Upper lobe of left lung (tissue), 6 donors: Measurements from ENCODE around the gene MAP10. TPM values are rescaled to one million over a fixed set of nuclear protein-coding genes. Genes with fewer than 3 reads are reported as not detected.

Experiments used
- ATAC-seq, 2 donors: fragments of 200-7000 bp; cut with Tn5 transposase; one replicate each; pipeline ENCODE4 v1.9.1; 2022; ENCODE audit warnings: mild to moderate bottlenecking in 2 of 2, moderate library complexity in 2 of 2; ENCODE audit not compliant: low FRiP score in 2 of 2
- DNase-seq, 2 donors: peaks; one replicate each; pipeline ENCODE4 v3.0.0-alpha.2; 2019 to 2020
- H3K27ac ChIP-seq, 4 donors: fragments of 200-600 bp; sonication (generic); one replicate each; pipeline ENCODE4 v1.5.1; 2016 to 2019
- H3K27me3 ChIP-seq, 4 donors: fragments of 200-600 bp; sonication (generic); one replicate each; pipeline ENCODE4 v1.5.1; 2017 to 2019
- H3K36me3 ChIP-seq, 4 donors: fragments of 200-600 bp; sonication (generic); one replicate each; pipeline ENCODE4 v1.5.1; 2016 to 2019
- H3K4me1 ChIP-seq, 4 donors: fragments of 200-600 bp; sonication (generic); one replicate each; pipeline ENCODE4 v1.5.1; 2018 to 2019
- H3K4me3 ChIP-seq, 4 donors: fragments of 200-600 bp; sonication (generic); one replicate each; pipeline ENCODE4 v1.5.1; 2017 to 2019; ENCODE audit warnings: mild to moderate bottlenecking in 2 of 4, moderate library complexity in 1 of 4
- H3K9me3 ChIP-seq, 4 donors: fragments of 200-600 bp; sonication (generic); one replicate each; pipeline ENCODE4 v1.5.1; 2018 to 2019
- EP300 ChIP-seq, 4 donors: sonication (generic); formaldehyde crosslinking; IDR thresholded peaks; one replicate each; pipeline ENCODE4 v1.5.1; 2017; ENCODE audit warnings: antibody characterized with exemption in 4 of 4, control low read depth in 2 of 4
- POLR2A ChIP-seq, 4 donors: fragments of 450-650 bp; IDR thresholded peaks; one replicate each; pipeline ENCODE4 v1.5.1; 2016 to 2017; ENCODE audit warnings: antibody characterized with exemption in 4 of 4, mild to moderate bottlenecking in 2 of 4
- POLR2AphosphoS5 ChIP-seq, 2 donors: sonication (generic); formaldehyde crosslinking; IDR thresholded peaks; one replicate each; pipeline ENCODE4 v1.5.1; 2017; ENCODE audit warnings: antibody characterized with exemption in 2 of 2
- WGBS, 2 donors: methylation state at CpG; one replicate each; pipeline ENCODE4 v1.1.5; 2017 to 2018; 5-methylcytosine and 5-hydroxymethylcytosine counted together
- total RNA-seq, 6 donors: library from RNA; depleted of rRNA in 4 of 6; stranded (reverse); fragments of >200 nt in 4 of 6; gene quantifications; one replicate each; pipeline versions ENCODE4 v1.1.0 to v1.2.1, GENCODE V29; 2016 to 2021
- TF ChIP-seq, protein P1 (sequence below), 6 experiments: fragments of 450-650 bp in 4 of 6; fragments of 200-600 bp in 2 of 6; sonication (generic) in 2 of 6; IDR thresholded peaks; one replicate each; pipeline ENCODE4 v1.5.1; 2016 to 2019; ENCODE audit warnings: antibody characterized with exemption in 6 of 6
- donor health status: DM: no; HTN: no; CAD: no; lungs with moderate emphysema.
- donor health status: DM: no; HTN: yes; CAD: no; lungs with severe emphysema.

The MAP10 gene
- total RNA-seq, 6 donors from 2014 or later: 0.78 to 4.2 (median 1.9) TPM

- H3K36me3 ChIP-seq: no peaks in the 10 kb centered on the region
- H3K27ac ChIP-seq: peak overlapping the region; percentile 11 to 72 (median 62)
- no peak overlapping the region for H3K4me3 ChIP-seq
- H3K4me1 ChIP-seq: peaks cover 4 to 12% (median 8%) of the 10 kb centered on the region in 4 donors
- H3K9me3 ChIP-seq: no peaks in the 10 kb centered on the region
- no peak for ATAC-seq
- WGBS, 2 donors: 62 to 68% methylated on average over 1 of the region's 1 CpG
- TF ChIP-seq EP300 (IDR thresholded peaks at IDR 0.05) (no peak), POLR2A (IDR thresholded peaks at IDR 0.05) (no peak), POLR2AphosphoS5 (IDR thresholded peaks at IDR 0.05) (no peak)
- TF ChIP-seq, protein P1, sequence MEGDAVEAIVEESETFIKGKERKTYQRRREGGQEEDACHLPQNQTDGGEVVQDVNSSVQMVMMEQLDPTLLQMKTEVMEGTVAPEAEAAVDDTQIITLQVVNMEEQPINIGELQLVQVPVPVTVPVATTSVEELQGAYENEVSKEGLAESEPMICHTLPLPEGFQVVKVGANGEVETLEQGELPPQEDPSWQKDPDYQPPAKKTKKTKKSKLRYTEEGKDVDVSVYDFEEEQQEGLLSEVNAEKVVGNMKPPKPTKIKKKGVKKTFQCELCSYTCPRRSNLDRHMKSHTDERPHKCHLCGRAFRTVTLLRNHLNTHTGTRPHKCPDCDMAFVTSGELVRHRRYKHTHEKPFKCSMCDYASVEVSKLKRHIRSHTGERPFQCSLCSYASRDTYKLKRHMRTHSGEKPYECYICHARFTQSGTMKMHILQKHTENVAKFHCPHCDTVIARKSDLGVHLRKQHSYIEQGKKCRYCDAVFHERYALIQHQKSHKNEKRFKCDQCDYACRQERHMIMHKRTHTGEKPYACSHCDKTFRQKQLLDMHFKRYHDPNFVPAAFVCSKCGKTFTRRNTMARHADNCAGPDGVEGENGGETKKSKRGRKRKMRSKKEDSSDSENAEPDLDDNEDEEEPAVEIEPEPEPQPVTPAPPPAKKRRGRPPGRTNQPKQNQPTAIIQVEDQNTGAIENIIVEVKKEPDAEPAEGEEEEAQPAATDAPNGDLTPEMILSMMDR (IDR thresholded peaks at IDR 0.05): no peak
- H3K27me3 ChIP-seq: no peaks in the 10 kb centered on the region
- DNase-seq: no peak
Measured at GRCh38 chr1:232766904-232767303, 38.3 kb upstream of the MAP10 start.

DNA sequence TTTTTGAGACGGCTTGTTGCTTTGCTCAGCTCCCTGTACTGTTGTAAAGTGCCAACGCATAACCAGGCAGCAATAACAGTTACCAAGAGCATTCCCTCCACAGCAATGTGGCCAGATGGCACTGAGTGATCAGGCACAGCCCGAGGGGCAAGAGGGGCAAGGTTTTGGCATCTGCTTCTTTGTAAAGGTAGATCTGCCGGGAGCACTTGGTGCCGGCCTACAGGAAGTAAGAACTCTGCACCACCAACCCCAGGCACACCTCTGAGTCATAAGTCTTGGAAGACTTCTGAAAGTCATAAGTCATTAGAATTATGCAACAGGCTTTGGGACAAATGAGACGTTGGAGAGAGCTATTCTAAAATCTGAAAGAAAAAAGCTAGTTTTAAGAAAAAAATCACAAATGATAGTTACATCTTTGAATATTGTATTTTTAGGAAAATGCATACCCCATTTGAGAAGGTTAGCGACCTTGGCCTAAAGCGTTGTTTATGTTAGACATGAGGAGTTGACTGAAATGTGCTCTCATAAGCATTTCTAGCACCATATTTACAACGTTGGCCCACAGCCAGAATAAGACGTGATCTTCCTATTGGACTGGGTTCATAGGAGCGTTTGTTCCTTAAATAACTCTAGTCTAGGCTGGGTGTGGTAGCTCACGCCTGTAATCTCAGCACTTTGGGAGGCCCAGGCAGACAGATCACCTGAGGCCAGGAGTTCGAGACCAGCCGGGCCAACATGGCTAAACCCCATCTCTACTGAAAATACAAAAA is 37.7 kb upstream of the MAP10 start:
- WGBS, 2 donors: 48 to 51% methylated on average over 14 of the region's 14 CpGs
- peak; percentile 19 to 90 for ATAC-seq
- DNase-seq: peak in 1 of 2 donors; percentile 57
- H3K27me3 ChIP-seq: no peaks in the 10 kb centered on the region
- H3K9me3 ChIP-seq: no peaks in the 10 kb centered on the region
- no peaks in the 10 kb centered on the region for H3K36me3 ChIP-seq
- peak overlapping the region; percentile 11 to 72 (median 62) for H3K27ac ChIP-seq
- peaks cover 4 to 12% (median 8%) of the 10 kb centered on the region in 4 donors for H3K4me1 ChIP-seq
- H3K4me3 ChIP-seq: no peak overlapping the region
- peak in 1 of 4 donors; percentile 24 for TF ChIP-seq POLR2A (IDR thresholded peaks at IDR 0.05)
- TF ChIP-seq EP300 (IDR thresholded peaks at IDR 0.05): no peak
- TF ChIP-seq, protein P1 (IDR thresholded peaks at IDR 0.05): no peak
- TF ChIP-seq POLR2AphosphoS5 (IDR thresholded peaks at IDR 0.05): no peak

DNA sequence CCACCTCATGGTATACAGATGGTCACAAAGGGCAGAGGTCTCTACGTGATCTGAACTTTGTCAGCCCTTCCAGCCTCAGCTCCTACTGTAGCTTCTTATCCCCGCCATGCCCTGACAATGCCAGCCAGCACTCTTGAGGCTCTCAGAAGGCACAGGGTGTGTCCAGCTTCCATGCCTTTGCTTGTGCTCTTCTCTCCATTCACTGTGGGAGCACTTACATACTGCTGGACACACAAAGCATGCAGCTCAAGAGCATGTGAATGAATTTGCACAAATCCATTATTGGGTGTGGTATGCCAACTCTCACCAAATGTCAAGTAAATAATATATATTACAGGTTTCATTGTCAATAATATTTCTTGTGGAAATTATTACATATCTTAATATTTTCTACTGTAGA is 36.4 kb upstream of the MAP10 start:
- Histone ChIP-seq H3K4me3 (no peak overlapping the region), H3K4me1 (peaks cover 4 to 12% (median 8%) of the 10 kb centered on the region in 4 donors), H3K27ac (no peak overlapping the region), H3K9me3 (no peaks in the 10 kb centered on the region), H3K27me3 (no peaks in the 10 kb centered on the region), H3K36me3 (no peaks in the 10 kb centered on the region)
- no peak for ATAC-seq
- 82 to 90% methylated on average over 2 of the region's 2 CpGs for WGBS, 2 donors
- DNase-seq: no peak
- TF ChIP-seq EP300 (IDR thresholded peaks at IDR 0.05) (no peak), POLR2AphosphoS5 (IDR thresholded peaks at IDR 0.05) (no peak), POLR2A (IDR thresholded peaks at IDR 0.05) (no peak)
- TF ChIP-seq, protein P1 (IDR thresholded peaks at IDR 0.05): no peak

GRCh38 chr1:232769733-232770132 is 35.5 kb upstream of the MAP10 start:
- no peak for DNase-seq
- no peak overlapping the region for H3K27ac ChIP-seq
- 83 to 85% methylated on average over 2 of the region's 2 CpGs for WGBS, 2 donors

More at GRCh38 chr1:232769733-232770132, 35.5 kb upstream of the MAP10 start:
- H3K4me3 ChIP-seq: no peak overlapping the region
- no peak for ATAC-seq
- no peaks in the 10 kb centered on the region for H3K27me3 ChIP-seq
- H3K36me3 ChIP-seq: no peaks in the 10 kb centered on the region
- no peaks in the 10 kb centered on the region for H3K9me3 ChIP-seq
- H3K4me1 ChIP-seq: peaks cover 4 to 12% (median 8%) of the 10 kb centered on the region in 4 donors
- TF ChIP-seq POLR2A (IDR thresholded peaks at IDR 0.05): no peak
- TF ChIP-seq, protein P1 (IDR thresholded peaks at IDR 0.05): no peak
- TF ChIP-seq POLR2AphosphoS5 (IDR thresholded peaks at IDR 0.05): no peak
- TF ChIP-seq EP300 (IDR thresholded peaks at IDR 0.05): no peak
